ENCODE results near the gene USP28.
"Not testable (repeated sequence)": the region's sequence is repeated elsewhere in the genome, so short reads cannot be mapped to it uniquely, and the experiment has no call there.

The USP28 gene

GRCh38 chr11:113895367-113896155 is 20.2 kb upstream of the USP28 start:
- FAIRE-seq (no peak), DNase-seq (ENCODE audit: insufficient read length) (no peak)

DNA sequence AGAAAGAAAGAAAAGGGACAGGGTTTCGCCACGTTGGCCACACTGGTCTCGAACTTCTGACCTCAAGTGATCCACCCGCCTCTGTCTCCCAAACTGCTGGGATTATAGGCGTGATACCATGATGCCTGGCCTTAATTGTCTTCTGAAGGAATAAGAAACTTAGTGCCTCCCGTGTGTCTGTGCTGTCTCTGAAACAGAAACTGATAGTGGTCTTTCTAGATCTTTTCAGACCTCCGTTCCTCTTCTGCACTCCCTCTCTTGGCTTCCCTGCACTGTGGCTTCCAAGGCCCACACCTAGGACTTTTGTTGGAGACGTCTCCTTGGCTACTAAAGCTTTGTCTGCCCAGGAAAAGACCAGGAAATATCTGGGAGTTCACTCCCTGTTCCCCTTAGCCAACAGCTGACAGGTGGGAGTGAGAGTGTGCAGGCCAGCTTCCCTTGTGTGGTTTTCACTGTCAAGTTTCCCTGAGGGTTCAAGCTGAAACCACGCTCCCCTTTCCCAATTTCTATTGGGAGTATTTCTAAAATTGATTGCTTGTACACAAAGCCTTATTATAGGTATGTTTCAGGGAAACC is 19.1 kb upstream of the USP28 start:
- FAIRE-seq: no peak
- TF ChIP-seq POLR2A (IDR thresholded peaks at IDR 0.05; ENCODE audit: low read depth, low read length) (no peak), POLR2AphosphoS5 (IDR thresholded peaks at IDR 0.05; ENCODE audit: low read depth, low read length) (no peak)
- no peak for DNase-seq (ENCODE audit: insufficient read length)

More at GRCh38 chr11:113895367-113896155, 20.2 kb upstream of the USP28 start:
- TF ChIP-seq POLR2AphosphoS5 (IDR thresholded peaks at IDR 0.05; ENCODE audit: low read depth, low read length): no peak
- no peak for TF ChIP-seq TAF1 (IDR thresholded peaks at IDR 0.05; ENCODE audit: borderline replicate concordance, low read depth, low read length)
- no peak for TF ChIP-seq POLR2A (IDR thresholded peaks at IDR 0.05; ENCODE audit: low read depth, low read length)

DNA sequence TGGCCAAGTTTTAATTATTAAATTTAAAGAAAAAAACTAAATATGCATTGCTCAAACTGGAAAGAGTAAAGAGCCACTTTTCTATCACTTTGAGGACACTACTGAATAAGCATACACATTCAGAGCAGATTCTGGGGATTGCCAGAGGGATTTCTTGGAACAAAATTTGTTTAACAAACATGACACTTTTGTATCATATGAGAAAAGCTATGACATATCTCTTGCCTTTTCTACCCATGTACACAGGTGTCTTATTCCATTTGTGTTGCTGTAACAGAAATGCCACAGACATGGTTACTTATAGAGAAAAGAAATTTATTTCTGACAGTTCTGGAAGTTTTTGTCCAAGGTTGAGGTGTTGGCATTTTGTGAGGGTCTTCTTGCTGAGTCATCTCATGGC is 13.5 kb upstream of the USP28 start:
- DNase-seq (ENCODE audit: insufficient read length): no peak
- FAIRE-seq: no peak
- TF ChIP-seq POLR2A (IDR thresholded peaks at IDR 0.05; ENCODE audit: low read depth, low read length) (no peak), TAF1 (IDR thresholded peaks at IDR 0.05; ENCODE audit: borderline replicate concordance, low read depth, low read length) (no peak), POLR2AphosphoS5 (IDR thresholded peaks at IDR 0.05; ENCODE audit: low read depth, low read length) (no peak)

GRCh38 chr11:113885897-113886296 is 10.5 kb upstream of the USP28 start:
- DNase-seq (ENCODE audit: insufficient read length) (no peak), FAIRE-seq (no peak)
- TF ChIP-seq POLR2AphosphoS5 (IDR thresholded peaks at IDR 0.05; ENCODE audit: low read depth, low read length) (no peak), POLR2A (IDR thresholded peaks at IDR 0.05; ENCODE audit: low read depth, low read length) (no peak), TAF1 (IDR thresholded peaks at IDR 0.05; ENCODE audit: borderline replicate concordance, low read depth, low read length) (no peak)

- peak; percentile 9 for FAIRE-seq
- TF ChIP-seq POLR2AphosphoS5 (IDR thresholded peaks at IDR 0.05; ENCODE audit: low read depth, low read length) (no peak), POLR2A (IDR thresholded peaks at IDR 0.05; ENCODE audit: low read depth, low read length) (no peak), TAF1 (IDR thresholded peaks at IDR 0.05; ENCODE audit: borderline replicate concordance, low read depth, low read length) (no peak)
These were observed 9.0 kb upstream of the USP28 start for GRCh38 chr11:113884361-113884836.

GRCh38 chr11:113881856-113882255 is 6.5 kb upstream of the USP28 start:
- FAIRE-seq (no peak), DNase-seq (ENCODE audit: insufficient read length) (no peak)
- TF ChIP-seq TAF1 (IDR thresholded peaks at IDR 0.05; ENCODE audit: borderline replicate concordance, low read depth, low read length) (no peak), POLR2AphosphoS5 (IDR thresholded peaks at IDR 0.05; ENCODE audit: low read depth, low read length) (no peak), POLR2A (IDR thresholded peaks at IDR 0.05; ENCODE audit: low read depth, low read length) (no peak)

More at GRCh38 chr11:113884361-113884836, 9.0 kb upstream of the USP28 start:
- no peak for DNase-seq (ENCODE audit: insufficient read length)

DNA sequence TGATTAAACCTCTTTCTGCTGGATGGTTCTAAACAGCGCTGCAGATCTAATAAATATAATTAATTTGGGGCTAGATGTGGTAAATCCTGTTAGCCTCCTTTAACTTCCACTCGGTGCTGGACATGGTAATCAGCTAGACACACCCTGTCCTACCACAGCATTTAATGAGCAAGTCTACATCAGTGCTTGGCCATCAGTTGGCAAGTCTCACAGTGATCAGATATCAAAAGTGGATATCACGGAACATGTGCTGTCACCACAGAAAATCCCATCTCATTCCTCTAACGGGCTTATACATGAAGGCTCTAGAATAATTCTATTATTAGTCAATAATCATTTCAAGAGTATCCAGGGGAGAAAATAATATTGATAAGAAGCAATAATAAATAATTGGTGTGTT is 5.6 kb upstream of the USP28 start:
- TF ChIP-seq POLR2A (IDR thresholded peaks at IDR 0.05; ENCODE audit: low read depth, low read length): no peak
- TF ChIP-seq POLR2AphosphoS5 (IDR thresholded peaks at IDR 0.05; ENCODE audit: low read depth, low read length): no peak
- TF ChIP-seq TAF1 (IDR thresholded peaks at IDR 0.05; ENCODE audit: borderline replicate concordance, low read depth, low read length): no peak
- DNase-seq (ENCODE audit: insufficient read length) (no peak), FAIRE-seq (no peak)

GRCh38 chr11:113879446-113879845 is 4.1 kb upstream of the USP28 start:
- not testable (repeated sequence) for FAIRE-seq

DNA sequence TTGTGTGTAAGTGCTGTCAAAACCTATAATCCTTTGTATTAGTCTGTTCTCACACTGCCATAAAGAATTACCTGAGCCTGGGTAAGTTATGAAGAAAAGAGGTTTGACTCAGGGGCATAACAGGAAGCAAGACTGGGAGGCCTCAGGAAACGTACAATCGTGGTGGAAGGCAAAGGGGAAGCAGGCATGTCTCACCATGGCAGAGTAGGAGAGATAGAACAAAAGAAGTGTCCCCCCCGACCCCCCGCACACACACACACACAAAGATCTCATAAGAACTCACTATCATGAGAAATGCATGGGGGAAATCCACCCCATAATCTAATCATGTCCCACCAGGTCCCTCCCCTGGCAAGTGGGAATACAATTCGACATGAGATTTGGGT is 2.3 kb upstream of the USP28 start:
- DNase-seq (ENCODE audit: insufficient read length) (no peak), FAIRE-seq (no peak)
- TF ChIP-seq POLR2A (IDR thresholded peaks at IDR 0.05; ENCODE audit: low read depth, low read length) (no peak), TAF1 (IDR thresholded peaks at IDR 0.05; ENCODE audit: borderline replicate concordance, low read depth, low read length) (no peak), POLR2AphosphoS5 (IDR thresholded peaks at IDR 0.05; ENCODE audit: low read depth, low read length) (no peak)

More at GRCh38 chr11:113879446-113879845, 4.1 kb upstream of the USP28 start:
- DNase-seq (ENCODE audit: insufficient read length): not testable (repeated sequence)

- FAIRE-seq (peak; percentile 70), DNase-seq (ENCODE audit: insufficient read length) (no peak)
- TF ChIP-seq POLR2AphosphoS5 (IDR thresholded peaks at IDR 0.05; ENCODE audit: low read depth, low read length) (no peak), POLR2A (IDR thresholded peaks at IDR 0.05; ENCODE audit: low read depth, low read length) (no peak), TAF1 (IDR thresholded peaks at IDR 0.05; ENCODE audit: borderline replicate concordance, low read depth, low read length) (no peak)
These were observed 1.7 kb upstream of the USP28 start for GRCh38 chr11:113876798-113877669.

- no peak for TF ChIP-seq TAF1 (IDR thresholded peaks at IDR 0.05; ENCODE audit: borderline replicate concordance, low read depth, low read length)
- TF ChIP-seq POLR2AphosphoS5 (IDR thresholded peaks at IDR 0.05; ENCODE audit: low read depth, low read length): no peak
- FAIRE-seq: no peak
- no peak for DNase-seq (ENCODE audit: insufficient read length)
These were observed 864 bp upstream of the USP28 start for GRCh38 chr11:113876074-113876797.
